Liver (tissue), 3 donors: ENCODE measurements around the gene AHR.

Source experiments
- FOXA2 ChIP-seq: IDR thresholded peaks from 2 replicates; pipeline ENCODE4 v1.6.1; 2016; ENCODE audit warnings: antibody characterized with exemption
- GABPA ChIP-seq, 2 donors: IDR thresholded peaks in 1 of 2; conservative IDR thresholded peaks in 1 of 2; 2 replicates each; pipeline ENCODE4 v1.6.1; 2016; ENCODE audit warnings: antibody characterized with exemption in 2 of 2, mild to moderate bottlenecking in 1 of 2, moderate library complexity in 1 of 2
- HNF4A ChIP-seq, 2 donors: conservative IDR thresholded peaks; 2 replicates each; pipeline ENCODE4 v1.6.1; 2016; ENCODE audit warnings: antibody characterized with exemption in 2 of 2, mild to moderate bottlenecking in 2 of 2
- JUND ChIP-seq, 2 donors: IDR thresholded peaks; 2 replicates each; pipeline ENCODE4 v1.6.1; 2016; ENCODE audit warnings: antibody characterized with exemption in 2 of 2
- RAD21 ChIP-seq, 2 donors: IDR thresholded peaks; 2 replicates each; pipeline ENCODE4 v1.6.1; 2016; ENCODE audit warnings: antibody characterized with exemption in 2 of 2, mild to moderate bottlenecking in 2 of 2
- RXRA ChIP-seq, 2 donors: IDR thresholded peaks; 2 replicates each; pipeline ENCODE4 v1.6.1; 2017 to 2018; ENCODE audit warnings: antibody characterized with exemption in 2 of 2, mild to moderate bottlenecking in 1 of 2
- SP1 ChIP-seq: IDR thresholded peaks from 2 replicates; pipeline ENCODE4 v1.6.1; 2018; ENCODE audit warnings: antibody characterized with exemption, mild to moderate bottlenecking
- TAF1 ChIP-seq: conservative IDR thresholded peaks from 2 replicates; pipeline ENCODE4 v1.6.1; 2016; ENCODE audit warnings: antibody characterized with exemption, mild to moderate bottlenecking
- YY1 ChIP-seq: IDR thresholded peaks from 2 replicates; pipeline ENCODE4 v1.6.1; 2016; ENCODE audit warnings: antibody characterized with exemption, mild to moderate bottlenecking
- TF ChIP-seq, protein P1 (sequence below): fragments of 150-350 bp; IDR thresholded peaks from 2 replicates; pipeline ENCODE4 v1.5.1; 2017; ENCODE audit warnings: improper control_type of control experiment, low read depth, low read length; ENCODE audit not compliant: missing input control
- TF ChIP-seq, protein P2 (sequence below): IDR thresholded peaks from 2 replicates; pipeline ENCODE4 v1.6.1; 2016; ENCODE audit warnings: antibody characterized with exemption
- TF ChIP-seq, protein P3 (sequence below): IDR thresholded peaks from 2 replicates; pipeline ENCODE4 v1.6.1; 2016; ENCODE audit warnings: antibody characterized with exemption, mild to moderate bottlenecking
- donor health status: healthy.
- donor health status: healthy.

DNA sequence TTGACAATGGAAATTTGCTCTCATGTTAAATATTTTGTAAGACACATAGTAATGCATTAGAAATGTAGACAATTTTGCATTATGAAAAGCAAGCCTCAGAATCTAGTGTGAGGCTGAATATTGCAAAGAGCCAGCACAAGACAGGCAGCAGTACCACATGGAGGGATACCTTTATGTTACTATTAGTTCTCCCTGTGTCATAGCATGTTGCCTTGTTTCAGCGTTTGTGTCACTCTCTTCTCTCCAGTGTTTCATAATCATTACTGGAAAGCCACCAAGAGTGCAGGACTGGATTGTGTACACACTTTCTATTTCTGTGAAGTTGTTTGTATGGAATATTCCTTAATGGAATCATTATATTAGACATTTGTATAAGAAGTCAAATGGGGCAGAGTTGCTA, 8.5 kb downstream of the AHR start:
- TF ChIP-seq, protein P1, sequence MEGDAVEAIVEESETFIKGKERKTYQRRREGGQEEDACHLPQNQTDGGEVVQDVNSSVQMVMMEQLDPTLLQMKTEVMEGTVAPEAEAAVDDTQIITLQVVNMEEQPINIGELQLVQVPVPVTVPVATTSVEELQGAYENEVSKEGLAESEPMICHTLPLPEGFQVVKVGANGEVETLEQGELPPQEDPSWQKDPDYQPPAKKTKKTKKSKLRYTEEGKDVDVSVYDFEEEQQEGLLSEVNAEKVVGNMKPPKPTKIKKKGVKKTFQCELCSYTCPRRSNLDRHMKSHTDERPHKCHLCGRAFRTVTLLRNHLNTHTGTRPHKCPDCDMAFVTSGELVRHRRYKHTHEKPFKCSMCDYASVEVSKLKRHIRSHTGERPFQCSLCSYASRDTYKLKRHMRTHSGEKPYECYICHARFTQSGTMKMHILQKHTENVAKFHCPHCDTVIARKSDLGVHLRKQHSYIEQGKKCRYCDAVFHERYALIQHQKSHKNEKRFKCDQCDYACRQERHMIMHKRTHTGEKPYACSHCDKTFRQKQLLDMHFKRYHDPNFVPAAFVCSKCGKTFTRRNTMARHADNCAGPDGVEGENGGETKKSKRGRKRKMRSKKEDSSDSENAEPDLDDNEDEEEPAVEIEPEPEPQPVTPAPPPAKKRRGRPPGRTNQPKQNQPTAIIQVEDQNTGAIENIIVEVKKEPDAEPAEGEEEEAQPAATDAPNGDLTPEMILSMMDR = no peak
- TF ChIP-seq RAD21 (IDR thresholded peaks at IDR 0.05) (peak; percentile 38 to 54), TAF1 (no peak), JUND (IDR thresholded peaks at IDR 0.05) (peak in 1 of 2 donors; percentile 38), YY1 (peak; percentile 49), RXRA (IDR thresholded peaks at IDR 0.05) (peak in 1 of 2 donors; percentile 54), FOXA2 (peak; percentile 82), SP1 (no peak), GABPA (IDR thresholded peaks at IDR 0.05 in 1 of 2, conservative IDR thresholded peaks at IDR 0.05 in 1 of 2) (no peak), HNF4A (conservative IDR thresholded peaks at IDR 0.05) (peak; percentile 11 to 56)
- TF ChIP-seq, protein P2, sequence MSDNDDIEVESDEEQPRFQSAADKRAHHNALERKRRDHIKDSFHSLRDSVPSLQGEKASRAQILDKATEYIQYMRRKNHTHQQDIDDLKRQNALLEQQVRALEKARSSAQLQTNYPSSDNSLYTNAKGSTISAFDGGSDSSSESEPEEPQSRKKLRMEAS = peak; percentile 58
- TF ChIP-seq, protein P3, sequence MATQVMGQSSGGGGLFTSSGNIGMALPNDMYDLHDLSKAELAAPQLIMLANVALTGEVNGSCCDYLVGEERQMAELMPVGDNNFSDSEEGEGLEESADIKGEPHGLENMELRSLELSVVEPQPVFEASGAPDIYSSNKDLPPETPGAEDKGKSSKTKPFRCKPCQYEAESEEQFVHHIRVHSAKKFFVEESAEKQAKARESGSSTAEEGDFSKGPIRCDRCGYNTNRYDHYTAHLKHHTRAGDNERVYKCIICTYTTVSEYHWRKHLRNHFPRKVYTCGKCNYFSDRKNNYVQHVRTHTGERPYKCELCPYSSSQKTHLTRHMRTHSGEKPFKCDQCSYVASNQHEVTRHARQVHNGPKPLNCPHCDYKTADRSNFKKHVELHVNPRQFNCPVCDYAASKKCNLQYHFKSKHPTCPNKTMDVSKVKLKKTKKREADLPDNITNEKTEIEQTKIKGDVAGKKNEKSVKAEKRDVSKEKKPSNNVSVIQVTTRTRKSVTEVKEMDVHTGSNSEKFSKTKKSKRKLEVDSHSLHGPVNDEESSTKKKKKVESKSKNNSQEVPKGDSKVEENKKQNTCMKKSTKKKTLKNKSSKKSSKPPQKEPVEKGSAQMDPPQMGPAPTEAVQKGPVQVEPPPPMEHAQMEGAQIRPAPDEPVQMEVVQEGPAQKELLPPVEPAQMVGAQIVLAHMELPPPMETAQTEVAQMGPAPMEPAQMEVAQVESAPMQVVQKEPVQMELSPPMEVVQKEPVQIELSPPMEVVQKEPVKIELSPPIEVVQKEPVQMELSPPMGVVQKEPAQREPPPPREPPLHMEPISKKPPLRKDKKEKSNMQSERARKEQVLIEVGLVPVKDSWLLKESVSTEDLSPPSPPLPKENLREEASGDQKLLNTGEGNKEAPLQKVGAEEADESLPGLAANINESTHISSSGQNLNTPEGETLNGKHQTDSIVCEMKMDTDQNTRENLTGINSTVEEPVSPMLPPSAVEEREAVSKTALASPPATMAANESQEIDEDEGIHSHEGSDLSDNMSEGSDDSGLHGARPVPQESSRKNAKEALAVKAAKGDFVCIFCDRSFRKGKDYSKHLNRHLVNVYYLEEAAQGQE = no peak
